ENCODE results near the gene SEC14L5. TPM values are rescaled to one million over a fixed set of nuclear protein-coding genes. Genes with fewer than 3 reads are reported as not detected.

The SEC14L5 gene
- total and polyA plus RNA-seq, 10 of the 15 experiments (the other 5 are each of a cell fraction or from before 2014, with no cell fraction given): 0.01 TPM; not detected in 9

GRCh38 chr16:5041600-5042133 is 83.5 kb downstream of the SEC14L5 start (continued):
- no peak for TF ChIP-seq FOS (IDR thresholded peaks at IDR 0.05; ENCODE audit: borderline replicate concordance, extremely low read depth, insufficient read length)
- TF ChIP-seq PBX3 (IDR thresholded peaks at IDR 0.05; ENCODE audit: insufficient replicate concordance, low read depth, low read length): no peak
- TF ChIP-seq MTA3 (IDR thresholded peaks at IDR 0.05; ENCODE audit: borderline replicate concordance, low read length): no peak
- no peak for TF ChIP-seq BHLHE40 (IDR thresholded peaks at IDR 0.05; ENCODE audit: borderline replicate concordance in 1 of 2, low read depth in 2 of 2, low read length in 1 of 2)
- peak; percentile 32; the same call in 1 of the 2 replicates for TF ChIP-seq IRF4 (IDR thresholded peaks at IDR 0.05; ENCODE audit: low read depth, low read length)
- TF ChIP-seq SMAD1 (IDR thresholded peaks at IDR 0.05; ENCODE audit: low read depth, partially characterized antibody): no peak
- no peak for TF ChIP-seq SMARCA5 (IDR thresholded peaks at IDR 0.05)
- no peak for TF ChIP-seq PKNOX1 (IDR thresholded peaks at IDR 0.05)
- TF ChIP-seq RAD51 (IDR thresholded peaks at IDR 0.05): no peak
- TF ChIP-seq KDM1A (IDR thresholded peaks at IDR 0.05; ENCODE audit: borderline replicate concordance): no peak
- no peak for TF ChIP-seq BRCA1 (IDR thresholded peaks at IDR 0.05; ENCODE audit: low read depth, low read length)
- peak; percentile 57 for TF ChIP-seq IKZF1 (conservative IDR thresholded peaks at IDR 0.05)
- TF ChIP-seq HCFC1 (IDR thresholded peaks at IDR 0.05; ENCODE audit: low read length): no peak
- TF ChIP-seq EGR1 (IDR thresholded peaks at IDR 0.05; ENCODE audit: borderline replicate concordance in 1 of 2, low read depth in 2 of 2, low read length in 2 of 2): no peak
- TF ChIP-seq STAT1 (conservative IDR thresholded peaks at IDR 0.05): no peak
- TF ChIP-seq STAT3 (IDR thresholded peaks at IDR 0.05; ENCODE audit: low read depth, low read length): no peak
- no peak for TF ChIP-seq GABPA (IDR thresholded peaks at IDR 0.05; ENCODE audit: low read depth)
- no peak for TF ChIP-seq RAD21 (IDR thresholded peaks at IDR 0.05; ENCODE audit: insufficient read depth, low read depth, low read length)
- no peak for TF ChIP-seq NR2C2 (IDR thresholded peaks at IDR 0.05; ENCODE audit: borderline replicate concordance, control insufficient read depth, insufficient read length, low read depth)
- no peak for TF ChIP-seq TCF3 (IDR thresholded peaks at IDR 0.05; ENCODE audit: borderline replicate concordance, insufficient read depth, low read depth, low read length)
- TF ChIP-seq ZBED1 (IDR thresholded peaks at IDR 0.05; ENCODE audit: borderline replicate concordance): no peak
- TF ChIP-seq PRDM15 (CRISPR knock-in tag; IDR thresholded peaks at IDR 0.05): no peak
- TF ChIP-seq CEBPZ (IDR thresholded peaks at IDR 0.05; ENCODE audit: low read depth, low read length): no peak

Data from GM12878 (cell line).